Measurements from ENCODE around the gene FLVCR2.

The FLVCR2 gene

GRCh38 chr14:75533791-75534555 is 44.4 kb upstream of the FLVCR2 start:
- Histone ChIP-seq H3K4me3 (ENCODE audit: low read depth, low read length) (no peak overlapping the region), H3K36me3 (ENCODE audit: control insufficient read depth in 2 of 2, insufficient read depth in 1 of 2, low read length in 2 of 2) (no peaks in the 10 kb centered on the region), H3K9me3 (ENCODE audit: control insufficient read depth, insufficient read depth, low read depth, low read length) (no peaks in the 10 kb centered on the region), H3K27ac (ENCODE audit: extremely low read depth, low read depth, low read length) (no peak overlapping the region), H3K4me1 (ENCODE audit: control insufficient read depth, insufficient read depth, low read length) (peaks cover 6% of the 10 kb centered on the region)
- no peak for TF ChIP-seq ZNF394 (tag by site-specific recombination; IDR thresholded peaks at IDR 0.05; ENCODE audit: borderline replicate concordance)
- TF ChIP-seq SCRT2 (tag by site-specific recombination; IDR thresholded peaks at IDR 0.05), result no peak
- TF ChIP-seq SALL2 (tag by site-specific recombination; IDR thresholded peaks at IDR 0.05; ENCODE audit: borderline replicate concordance), result no peak
- TF ChIP-seq ZNF132 (tag by site-specific recombination; IDR thresholded peaks at IDR 0.05; ENCODE audit: borderline replicate concordance), result no peak
- TF ChIP-seq ZNF473 (tag by site-specific recombination; IDR thresholded peaks at IDR 0.05), result no peak
- TF ChIP-seq ZBTB20 (tag by site-specific recombination; IDR thresholded peaks at IDR 0.05), result no peak
- TF ChIP-seq ZNF335 (tag by site-specific recombination; conservative IDR thresholded peaks at IDR 0.05), result no peak
- CTCF ChIA-PET, result interaction anchor here (0.5 to 2.1 kb wide), 3 partner anchors 24 to 231 kb away, joined by 3 to 5 read pairs (median 3); no protein-coding TSS in a partner anchor
- POLR2A ChIA-PET, result no interaction called here

DNA sequence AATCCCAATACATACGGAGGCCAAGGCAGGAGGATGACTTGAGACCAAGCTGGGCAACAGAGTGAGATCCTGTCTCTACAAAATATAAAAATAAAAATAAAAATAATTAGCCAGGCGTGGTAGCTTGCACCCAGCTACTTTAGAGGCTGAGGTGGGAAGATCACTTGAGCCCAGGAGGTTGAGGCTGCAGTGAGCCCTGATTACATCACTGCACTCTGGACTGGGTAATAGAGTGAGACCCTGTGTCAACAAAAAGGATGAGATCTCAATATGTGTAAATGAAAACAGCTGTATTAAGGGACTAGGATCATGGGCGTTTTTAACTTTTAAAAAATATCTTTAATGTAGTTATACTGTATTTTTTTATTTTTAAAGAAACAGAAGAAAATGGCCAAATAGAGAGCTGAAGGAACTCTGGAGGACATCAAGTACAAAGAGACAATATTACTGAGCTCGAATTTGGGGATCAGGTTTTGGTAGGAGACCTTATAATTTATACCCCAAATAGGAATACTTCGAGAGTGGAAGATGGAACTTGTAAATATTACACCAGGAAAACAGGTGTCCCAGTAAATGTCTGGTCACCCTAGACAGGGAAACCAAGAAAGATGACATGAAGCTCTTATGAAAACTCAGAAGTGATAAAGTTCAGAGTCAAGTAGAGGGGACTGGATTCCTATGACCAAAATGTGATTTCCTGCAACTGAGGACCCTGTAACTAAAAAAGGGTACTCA is 43.1 kb upstream of the FLVCR2 start:
- H3K4me3 ChIP-seq (ENCODE audit: low read depth, low read length), result no peak overlapping the region
- H3K36me3 ChIP-seq (ENCODE audit: control insufficient read depth in 2 of 2, insufficient read depth in 1 of 2, low read length in 2 of 2), result no peaks in the 10 kb centered on the region
- H3K27ac ChIP-seq (ENCODE audit: extremely low read depth, low read depth, low read length), result no peak overlapping the region
- ChIA-PET CTCF (interaction anchor here (1.1 to 1.4 kb wide), 2 partner anchors 26 to 230 kb away, joined by 3 to 7 read pairs; no protein-coding TSS in a partner anchor), POLR2A (no interaction called here)
- no peaks in the 10 kb centered on the region for H3K9me3 ChIP-seq (ENCODE audit: control insufficient read depth, insufficient read depth, low read depth, low read length)
- no peak for TF ChIP-seq ZNF501 (tag by site-specific recombination; IDR thresholded peaks at IDR 0.05)
- TF ChIP-seq, protein P1, sequence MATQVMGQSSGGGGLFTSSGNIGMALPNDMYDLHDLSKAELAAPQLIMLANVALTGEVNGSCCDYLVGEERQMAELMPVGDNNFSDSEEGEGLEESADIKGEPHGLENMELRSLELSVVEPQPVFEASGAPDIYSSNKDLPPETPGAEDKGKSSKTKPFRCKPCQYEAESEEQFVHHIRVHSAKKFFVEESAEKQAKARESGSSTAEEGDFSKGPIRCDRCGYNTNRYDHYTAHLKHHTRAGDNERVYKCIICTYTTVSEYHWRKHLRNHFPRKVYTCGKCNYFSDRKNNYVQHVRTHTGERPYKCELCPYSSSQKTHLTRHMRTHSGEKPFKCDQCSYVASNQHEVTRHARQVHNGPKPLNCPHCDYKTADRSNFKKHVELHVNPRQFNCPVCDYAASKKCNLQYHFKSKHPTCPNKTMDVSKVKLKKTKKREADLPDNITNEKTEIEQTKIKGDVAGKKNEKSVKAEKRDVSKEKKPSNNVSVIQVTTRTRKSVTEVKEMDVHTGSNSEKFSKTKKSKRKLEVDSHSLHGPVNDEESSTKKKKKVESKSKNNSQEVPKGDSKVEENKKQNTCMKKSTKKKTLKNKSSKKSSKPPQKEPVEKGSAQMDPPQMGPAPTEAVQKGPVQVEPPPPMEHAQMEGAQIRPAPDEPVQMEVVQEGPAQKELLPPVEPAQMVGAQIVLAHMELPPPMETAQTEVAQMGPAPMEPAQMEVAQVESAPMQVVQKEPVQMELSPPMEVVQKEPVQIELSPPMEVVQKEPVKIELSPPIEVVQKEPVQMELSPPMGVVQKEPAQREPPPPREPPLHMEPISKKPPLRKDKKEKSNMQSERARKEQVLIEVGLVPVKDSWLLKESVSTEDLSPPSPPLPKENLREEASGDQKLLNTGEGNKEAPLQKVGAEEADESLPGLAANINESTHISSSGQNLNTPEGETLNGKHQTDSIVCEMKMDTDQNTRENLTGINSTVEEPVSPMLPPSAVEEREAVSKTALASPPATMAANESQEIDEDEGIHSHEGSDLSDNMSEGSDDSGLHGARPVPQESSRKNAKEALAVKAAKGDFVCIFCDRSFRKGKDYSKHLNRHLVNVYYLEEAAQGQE (tag by site-specific recombination; IDR thresholded peaks at IDR 0.05), result no peak
- no peak for TF ChIP-seq ZNF157 (tag by site-specific recombination; IDR thresholded peaks at IDR 0.05)
- no peak for TF ChIP-seq ZNF510 (tag by site-specific recombination; IDR thresholded peaks at IDR 0.05; ENCODE audit: insufficient replicate concordance)
- peaks cover 6% of the 10 kb centered on the region for H3K4me1 ChIP-seq (ENCODE audit: control insufficient read depth, insufficient read depth, low read length)

DNA sequence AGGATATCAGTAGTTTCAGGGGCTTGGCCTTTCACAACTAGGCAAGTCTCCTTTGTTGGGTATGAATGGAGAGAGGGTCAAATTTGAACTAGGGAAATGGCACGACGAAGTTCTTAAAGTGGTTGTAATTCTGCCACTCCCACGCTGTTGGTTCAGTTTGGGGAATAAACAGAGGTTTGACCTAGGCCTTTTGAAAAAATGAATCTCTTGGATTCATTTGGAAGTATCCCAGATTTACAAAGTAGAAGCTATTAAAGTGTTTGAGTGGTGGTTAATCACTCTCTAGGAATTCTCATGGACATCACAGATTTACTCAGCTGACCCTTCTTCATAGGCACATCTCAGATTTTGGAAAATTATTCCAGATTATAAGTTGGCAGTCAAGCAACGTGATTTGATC is 41.3 kb upstream of the FLVCR2 start:
- Histone ChIP-seq H3K36me3 (ENCODE audit: control insufficient read depth in 2 of 2, insufficient read depth in 1 of 2, low read length in 2 of 2) (no peaks in the 10 kb centered on the region), H3K4me3 (ENCODE audit: low read depth, low read length) (no peak overlapping the region), H3K4me1 (ENCODE audit: control insufficient read depth, insufficient read depth, low read length) (peaks cover 6% of the 10 kb centered on the region), H3K9me3 (ENCODE audit: control insufficient read depth, insufficient read depth, low read depth, low read length) (no peaks in the 10 kb centered on the region), H3K27ac (ENCODE audit: extremely low read depth, low read depth, low read length) (no peak overlapping the region)
- ChIA-PET CTCF (interaction anchor here (0.7 kb wide), 1 partner anchor 458 kb away, joined by 3 read pairs; no protein-coding TSS in a partner anchor), POLR2A (no interaction called here)
- TF ChIP-seq SETDB1 (IDR thresholded peaks at IDR 0.05; ENCODE audit: insufficient read length, low read length) (no peak), ZNF175 (tag by site-specific recombination; IDR thresholded peaks at IDR 0.05) (no peak), ZNF23 (tag by site-specific recombination; IDR thresholded peaks at IDR 0.05; ENCODE audit: borderline replicate concordance) (no peak), ZNF544 (tag by site-specific recombination; IDR thresholded peaks at IDR 0.05) (no peak), ZNF146 (tag by site-specific recombination; IDR thresholded peaks at IDR 0.05) (no peak)

Data from HEK293 (cell line).